HG03457 (cell line): Measurements from ENCODE around the gene GANC.

Experiments used
- ATAC-seq: cut with Tn5 transposase; IDR thresholded peaks from one replicate; pipeline ENCODE4 v1.9.1; 2021; ENCODE audit warnings: moderate number of reproducible peaks; ENCODE audit not compliant: unreplicated experiment

The GANC gene

DNA sequence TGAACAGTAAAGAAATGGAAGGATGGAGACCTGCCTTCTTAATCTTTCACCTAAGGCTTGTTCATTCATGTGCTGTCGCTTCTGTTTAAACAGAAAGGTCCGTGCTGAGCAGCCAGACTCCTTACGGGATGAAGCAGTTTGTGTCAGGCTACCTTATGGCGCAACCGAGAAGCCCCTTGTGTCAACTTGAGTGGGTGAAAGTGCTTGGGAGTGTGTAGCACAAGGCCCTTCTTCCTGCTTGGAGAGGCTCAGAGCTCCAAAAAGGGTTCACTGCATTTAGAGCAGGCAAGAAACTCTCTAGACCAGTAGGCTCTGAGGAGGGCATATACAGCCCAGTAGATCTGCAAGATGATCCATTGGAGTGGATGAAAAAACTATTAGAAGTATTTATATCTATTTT is 102.3 kb downstream of the GANC start:
- ATAC-seq = no peak

DNA sequence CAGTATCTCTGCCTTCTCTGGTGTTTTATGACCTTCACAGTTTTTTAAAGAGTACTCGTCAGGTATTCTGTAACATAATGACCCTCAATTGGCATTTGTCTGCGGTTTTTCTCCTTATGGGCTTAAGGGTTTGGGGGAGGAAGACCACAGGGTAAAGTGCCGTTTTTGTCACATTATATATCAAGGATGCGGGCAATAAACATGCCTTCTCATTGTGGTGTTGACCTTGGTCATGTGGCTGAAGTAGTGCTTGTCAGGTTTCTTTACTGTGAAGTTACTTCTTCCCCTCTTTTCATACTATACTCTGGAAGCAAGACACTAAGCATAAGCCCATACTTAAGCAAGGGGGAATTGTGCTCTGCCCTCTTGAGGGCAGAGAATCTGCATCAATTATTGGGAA is 102.9 kb downstream of the GANC start:
- ATAC-seq = no peak

DNA sequence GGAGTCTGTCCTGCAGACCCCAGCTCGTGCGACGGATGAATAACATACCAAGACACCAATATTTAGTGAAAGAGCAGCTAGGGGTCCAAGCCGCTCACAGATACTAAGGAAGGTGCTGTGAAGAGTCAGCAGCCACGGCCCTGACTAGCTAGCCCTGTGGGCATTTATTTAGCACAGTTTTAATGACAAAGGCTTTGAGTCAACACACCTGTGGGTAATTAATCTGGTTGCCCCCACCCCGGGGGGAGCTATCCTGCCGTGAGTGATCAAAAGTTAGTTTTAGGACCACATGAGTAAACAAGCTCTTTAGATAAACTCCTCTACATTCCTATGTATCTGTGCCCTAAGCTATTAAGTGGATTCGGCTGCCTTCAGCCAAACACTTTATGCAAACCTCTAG is 105.0 kb downstream of the GANC start:
- no peak for ATAC-seq

DNA sequence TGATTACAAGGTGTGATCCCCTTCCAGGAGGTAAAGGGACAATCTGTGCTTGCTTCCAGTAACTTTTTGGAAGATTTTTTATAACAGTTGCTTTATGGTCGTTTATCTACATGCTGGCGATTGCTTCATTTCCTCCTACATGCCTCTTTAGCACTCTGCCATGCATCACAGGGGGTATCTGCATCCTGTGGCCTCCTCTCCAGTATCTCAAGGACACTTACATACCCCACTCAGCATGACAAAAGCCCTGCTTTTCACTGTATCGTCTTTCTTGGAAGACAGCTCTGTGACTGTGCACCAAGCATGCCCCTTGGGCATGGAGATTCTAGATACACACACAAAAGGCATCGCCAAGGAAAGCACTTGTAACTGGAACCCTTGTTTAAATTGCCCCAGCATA is 111.6 kb downstream of the GANC start:
- ATAC-seq = no peak

DNA sequence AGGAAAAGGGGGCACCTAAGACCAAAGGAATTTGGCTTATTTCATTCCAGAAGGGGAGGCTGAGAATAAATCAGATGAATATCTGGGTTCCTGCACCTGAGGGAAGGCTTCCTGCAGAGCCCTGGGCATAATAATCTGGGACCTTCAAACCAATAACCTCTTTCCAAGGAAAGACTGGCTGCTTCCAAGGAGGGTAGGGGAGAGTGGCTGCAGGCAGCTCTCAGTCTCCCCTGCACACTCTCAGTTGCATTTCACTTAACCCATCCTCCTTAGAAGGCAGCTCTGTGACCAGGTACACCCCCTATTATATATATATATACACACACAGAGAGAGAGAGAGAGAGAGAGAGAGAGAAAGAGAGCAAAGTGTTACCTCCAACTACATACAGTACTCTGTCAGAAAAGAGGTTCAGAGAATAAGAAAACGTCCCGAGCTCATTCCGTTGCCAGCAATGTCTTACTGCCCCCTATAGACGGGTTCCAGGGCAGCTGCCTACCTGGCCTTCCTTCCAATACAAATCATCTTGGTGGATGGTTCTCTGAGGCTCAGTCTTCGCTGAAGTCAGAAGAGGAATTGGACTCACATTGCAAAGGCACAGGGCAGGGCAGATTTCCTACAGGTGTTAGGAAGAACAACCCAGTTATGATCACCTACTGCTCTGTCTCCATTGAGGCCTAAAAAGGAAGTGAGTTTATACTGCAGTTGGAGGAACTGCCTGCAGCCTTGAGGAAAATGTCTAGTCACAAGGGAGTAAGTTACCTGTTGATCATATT is 112.4 kb downstream of the GANC start:
- ATAC-seq = no peak

DNA sequence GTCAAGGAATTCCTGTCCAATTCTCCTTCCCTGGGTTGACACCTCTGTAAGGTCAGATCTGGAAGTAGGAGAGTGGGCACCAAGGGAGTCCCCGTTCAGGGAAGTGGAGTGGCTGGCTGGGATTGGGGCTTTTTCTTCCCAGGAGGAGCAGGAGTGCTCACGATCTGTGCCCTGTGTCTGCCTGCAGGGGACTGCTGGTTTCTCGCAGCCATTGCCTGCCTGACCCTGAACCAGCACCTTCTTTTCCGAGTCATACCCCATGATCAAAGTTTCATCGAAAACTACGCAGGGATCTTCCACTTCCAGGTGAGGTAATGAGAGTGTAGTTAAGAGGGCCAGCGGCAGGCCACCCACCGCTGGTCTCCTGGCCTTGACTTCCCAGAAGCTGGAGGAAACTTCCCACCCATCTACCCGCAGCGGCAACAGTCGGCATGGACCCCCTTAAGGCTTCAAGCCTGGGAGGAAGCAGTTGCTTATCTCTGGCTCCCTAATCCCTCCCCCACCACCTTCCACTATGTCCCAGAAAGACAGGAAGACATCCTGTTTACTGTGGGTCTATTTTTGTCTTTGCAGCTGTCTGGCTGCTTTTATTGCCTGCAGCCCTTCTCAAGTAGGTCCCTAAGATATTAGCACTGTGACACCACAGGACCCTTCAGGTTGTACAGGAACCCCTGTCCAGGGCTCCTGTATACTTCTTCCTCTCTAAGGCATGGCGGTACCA is 113.1 kb downstream of the GANC start:
- ATAC-seq = no peak

DNA sequence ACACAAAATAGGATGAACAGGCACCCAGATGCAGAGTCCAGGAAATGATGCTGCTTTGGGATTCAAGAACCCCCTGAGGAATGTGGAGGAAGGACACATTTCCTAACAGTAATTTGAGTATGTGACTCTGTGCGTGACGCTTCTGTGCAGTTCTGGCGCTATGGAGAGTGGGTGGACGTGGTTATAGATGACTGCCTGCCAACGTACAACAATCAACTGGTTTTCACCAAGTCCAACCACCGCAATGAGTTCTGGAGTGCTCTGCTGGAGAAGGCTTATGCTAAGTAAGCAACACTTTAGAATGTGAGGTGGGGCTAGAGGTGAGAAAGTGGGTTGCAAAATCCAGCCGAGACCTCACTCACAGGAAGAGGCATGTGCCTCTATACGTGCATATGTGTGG is 114.6 kb downstream of the GANC start:
- ATAC-seq = no peak

DNA sequence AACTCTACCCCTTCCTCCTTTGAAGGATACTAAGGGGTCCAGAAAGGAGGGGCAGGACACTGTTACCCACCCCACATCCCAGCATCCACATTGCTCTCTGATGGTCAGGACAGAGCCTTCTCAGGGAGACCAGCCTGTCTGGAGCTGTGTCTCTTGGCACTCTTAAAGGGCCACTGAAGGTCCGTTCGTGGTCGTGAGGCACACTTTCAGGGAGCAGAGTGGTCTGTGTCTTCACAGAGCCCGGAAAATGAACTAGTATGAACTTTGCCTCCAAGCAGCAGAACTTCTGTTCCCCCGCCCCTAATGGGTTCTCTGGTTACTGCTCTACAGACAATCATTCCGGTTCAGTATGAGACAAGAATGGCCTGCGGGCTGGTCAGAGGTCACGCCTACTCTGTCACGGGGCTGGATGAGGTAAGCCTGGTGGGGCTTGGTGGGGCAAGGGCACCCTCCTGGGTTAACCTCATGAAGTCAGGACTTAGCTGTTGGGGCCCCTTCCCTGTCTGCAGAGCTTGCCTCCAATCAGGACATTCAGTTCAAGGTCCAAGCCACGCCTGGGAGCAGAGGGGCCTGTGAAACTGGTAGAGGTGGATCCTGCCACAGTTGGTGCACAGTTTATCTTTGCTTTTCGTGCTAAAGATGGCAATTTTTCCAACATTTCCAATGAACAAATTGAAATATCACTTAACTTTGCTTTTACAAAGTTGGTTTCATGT is 119.5 kb downstream of the GANC start:
- no peak for ATAC-seq

DNA sequence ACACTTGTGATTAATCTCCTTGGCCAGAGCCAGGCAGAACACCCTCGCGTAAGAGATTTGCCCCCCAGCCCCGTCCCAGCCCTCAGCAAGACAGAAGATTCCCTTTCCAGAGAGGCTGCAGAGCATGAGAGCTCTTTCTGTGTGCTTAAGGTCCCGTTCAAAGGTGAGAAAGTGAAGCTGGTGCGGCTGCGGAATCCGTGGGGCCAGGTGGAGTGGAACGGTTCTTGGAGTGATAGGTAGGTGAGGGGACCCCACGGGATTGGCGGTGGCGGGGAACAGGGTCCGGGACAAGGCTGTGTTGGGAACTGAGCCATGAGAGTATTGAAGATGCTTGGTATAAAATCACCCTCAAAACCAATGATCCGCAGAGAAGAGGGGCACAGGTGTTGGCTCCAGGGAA is 121.1 kb downstream of the GANC start:
- no peak for ATAC-seq

DNA sequence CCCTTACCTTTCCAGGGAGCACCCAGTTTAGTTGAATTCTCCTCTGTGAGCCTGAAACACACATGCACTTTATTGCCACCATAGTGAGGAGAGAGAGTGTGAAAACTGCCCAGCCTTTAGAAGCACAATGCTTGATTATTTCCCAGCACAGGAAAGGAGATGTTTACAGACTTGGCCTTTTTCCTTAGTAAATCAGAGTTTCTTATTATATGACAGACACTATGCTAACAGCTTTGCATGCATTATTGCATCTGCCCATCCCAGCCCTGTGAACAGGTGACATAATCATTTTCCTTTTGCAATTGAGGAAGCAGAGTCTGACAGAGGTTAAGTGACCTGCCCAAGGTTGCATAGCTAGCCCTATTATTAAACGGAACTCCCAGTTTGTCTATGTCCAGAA is 122.8 kb downstream of the GANC start:
- ATAC-seq = no peak

DNA sequence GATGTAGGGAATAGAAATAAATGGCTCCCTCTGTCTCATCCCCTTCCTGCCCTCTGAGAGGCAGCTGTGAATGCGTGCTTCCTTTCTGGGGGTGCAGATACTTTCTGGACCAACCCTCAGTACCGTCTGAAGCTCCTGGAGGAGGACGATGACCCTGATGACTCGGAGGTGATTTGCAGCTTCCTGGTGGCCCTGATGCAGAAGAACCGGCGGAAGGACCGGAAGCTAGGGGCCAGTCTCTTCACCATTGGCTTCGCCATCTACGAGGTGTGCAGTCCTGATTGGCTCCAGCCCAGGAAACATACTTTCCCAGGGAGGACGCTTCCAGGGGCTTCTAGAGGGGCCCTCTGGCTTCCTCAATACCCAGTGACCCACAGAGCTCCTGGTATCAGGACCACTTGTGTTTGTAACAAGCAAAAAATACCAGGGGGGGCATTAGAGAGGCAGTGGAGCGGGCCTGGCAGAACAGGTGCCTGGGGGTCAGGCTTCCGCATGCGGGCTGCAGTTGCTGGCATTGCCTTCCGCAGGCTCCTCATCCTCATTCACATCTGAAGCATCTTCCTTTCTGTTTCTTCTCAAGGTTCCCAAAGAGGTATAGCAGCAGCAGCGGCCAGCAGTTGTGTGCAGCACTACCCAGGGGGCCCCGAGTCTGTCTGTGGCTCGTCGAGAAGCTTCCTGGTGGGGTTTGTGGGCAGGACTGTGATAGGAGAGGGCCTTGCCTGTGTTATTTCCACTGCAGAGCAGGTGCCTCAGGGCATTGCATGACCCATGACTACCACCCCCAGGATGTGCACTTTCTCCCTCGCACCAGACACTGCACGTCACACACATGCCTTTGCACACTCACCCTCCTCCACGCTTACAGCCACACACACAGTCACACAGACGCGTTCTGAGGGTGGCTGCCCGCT is 128.8 kb downstream of the GANC start:
- no peak for ATAC-seq

DNA sequence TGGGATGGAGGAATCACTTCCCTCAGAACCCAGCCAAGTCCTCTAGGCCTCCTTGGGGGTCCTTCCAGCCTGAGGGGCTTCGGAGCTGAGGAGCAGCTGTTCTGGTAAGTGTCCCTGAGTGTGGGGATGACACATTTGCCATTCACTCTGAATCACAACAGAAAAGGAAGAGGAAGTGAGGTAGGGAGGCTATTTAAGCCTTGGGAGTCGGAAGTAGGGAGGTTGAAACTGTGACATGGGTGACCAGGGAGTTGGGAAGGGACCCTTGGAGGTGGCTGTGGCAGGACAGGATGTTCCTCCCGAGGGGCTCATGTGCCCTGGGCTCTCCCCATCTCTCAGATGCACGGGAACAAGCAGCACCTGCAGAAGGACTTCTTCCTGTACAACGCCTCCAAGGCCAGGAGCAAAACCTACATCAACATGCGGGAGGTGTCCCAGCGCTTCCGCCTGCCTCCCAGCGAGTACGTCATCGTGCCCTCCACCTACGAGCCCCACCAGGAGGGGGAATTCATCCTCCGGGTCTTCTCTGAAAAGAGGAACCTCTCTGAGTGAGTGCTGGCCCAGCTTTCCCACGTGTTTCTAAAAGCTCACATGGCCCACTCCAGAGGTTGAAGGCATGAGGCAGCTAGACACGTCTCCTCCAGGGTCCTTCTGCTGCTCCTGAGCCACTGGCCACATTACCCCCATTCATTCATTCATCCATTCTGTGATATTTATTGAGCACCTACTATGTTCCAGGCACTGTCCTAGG is 129.6 kb downstream of the GANC start:
- ATAC-seq = no peak

DNA sequence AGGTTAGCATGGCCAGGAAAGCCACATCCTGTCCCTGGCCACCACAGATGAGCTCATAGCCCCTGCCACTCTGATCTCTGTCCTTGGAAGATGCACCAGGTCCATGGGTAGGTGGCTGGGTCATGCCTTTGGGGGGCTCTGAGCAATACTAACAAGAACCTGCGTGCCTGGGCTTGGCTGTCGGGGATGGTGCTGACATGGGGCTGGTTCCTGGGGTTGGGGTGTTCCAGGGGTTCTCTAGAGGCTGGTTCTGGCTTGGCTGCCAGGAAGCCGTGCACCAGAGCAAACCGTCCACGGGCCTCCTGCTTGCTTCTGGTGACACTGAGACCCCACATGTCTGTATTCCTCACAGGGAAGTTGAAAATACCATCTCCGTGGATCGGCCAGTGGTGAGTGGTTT is 130.4 kb downstream of the GANC start:
- no peak for ATAC-seq

DNA sequence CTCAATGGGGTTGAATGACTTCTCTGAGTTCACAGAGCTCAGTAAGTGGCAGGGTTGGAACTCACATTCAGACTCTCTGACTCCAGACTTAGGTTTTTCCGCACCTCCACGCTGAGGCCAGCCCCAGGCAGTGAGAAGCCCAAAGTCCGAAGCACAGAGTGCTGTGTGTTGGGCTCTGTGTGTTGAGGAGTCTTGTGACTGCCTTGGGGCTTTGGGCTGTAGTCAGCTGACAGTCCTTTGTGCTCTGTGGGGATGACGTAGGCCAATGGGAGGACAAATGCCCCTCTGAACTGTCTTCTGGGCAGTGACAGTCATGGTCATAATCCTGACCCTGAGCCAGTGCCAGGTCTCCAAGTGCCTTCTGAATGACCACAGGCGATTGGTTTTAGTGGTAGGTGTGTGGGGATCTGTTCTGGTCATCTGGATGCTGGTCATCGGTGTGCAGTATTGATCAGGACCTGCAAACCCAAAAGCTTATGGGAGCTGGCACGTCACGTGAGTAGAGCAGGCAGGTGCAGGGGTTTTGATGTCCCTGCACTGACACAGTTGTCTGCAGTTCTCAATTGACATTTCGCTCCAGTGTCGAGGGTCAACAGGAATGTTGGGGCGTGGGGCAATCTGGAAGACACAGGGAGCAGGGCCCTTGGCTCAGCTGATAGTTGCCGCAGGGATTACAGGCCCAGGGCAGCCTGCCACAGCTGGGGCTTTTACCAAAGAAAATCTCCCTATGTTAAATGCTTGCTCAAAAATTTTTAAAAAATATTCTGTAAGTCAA is 131.6 kb downstream of the GANC start:
- no peak for ATAC-seq

DNA sequence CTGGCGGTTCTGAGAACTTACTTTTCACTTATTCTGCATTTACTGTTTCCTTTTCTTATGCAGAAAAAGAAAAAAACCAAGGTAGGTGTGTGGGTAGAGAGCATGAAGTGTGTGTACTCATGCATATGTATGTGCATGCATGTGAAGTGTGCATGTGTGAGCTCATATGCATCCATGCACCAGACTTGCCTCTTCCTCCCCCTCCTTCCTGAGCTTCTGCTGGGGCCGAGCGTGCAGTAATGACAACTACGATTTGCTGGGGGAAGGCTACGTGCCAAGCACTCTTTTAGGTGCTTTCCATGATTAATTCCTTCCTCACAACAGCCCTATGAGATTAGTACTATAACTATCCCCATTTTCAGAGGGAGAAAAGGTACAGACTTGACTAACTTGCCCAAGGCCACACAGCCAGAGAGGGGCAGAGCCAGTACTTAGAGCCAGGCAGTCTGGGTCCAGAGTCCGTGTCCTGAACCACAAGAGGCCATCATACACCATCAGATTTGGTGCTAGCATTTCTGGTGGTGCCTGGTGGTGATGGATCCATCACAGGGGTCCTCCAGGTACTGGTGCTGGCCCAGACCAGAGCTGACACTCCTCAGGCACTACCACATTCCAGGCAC is 133.0 kb downstream of the GANC start:
- ATAC-seq = no peak
